ENCODE measurements around the gene ATP5F1A. TPM values are rescaled to one million over a fixed set of nuclear protein-coding genes. Genes with fewer than 3 reads are reported as not detected.

ATP5F1A gene
- total and polyA plus RNA-seq, 2 of the 4 experiments (the other 2 are of a cell fraction): 543 to 1,085 TPM

DNA sequence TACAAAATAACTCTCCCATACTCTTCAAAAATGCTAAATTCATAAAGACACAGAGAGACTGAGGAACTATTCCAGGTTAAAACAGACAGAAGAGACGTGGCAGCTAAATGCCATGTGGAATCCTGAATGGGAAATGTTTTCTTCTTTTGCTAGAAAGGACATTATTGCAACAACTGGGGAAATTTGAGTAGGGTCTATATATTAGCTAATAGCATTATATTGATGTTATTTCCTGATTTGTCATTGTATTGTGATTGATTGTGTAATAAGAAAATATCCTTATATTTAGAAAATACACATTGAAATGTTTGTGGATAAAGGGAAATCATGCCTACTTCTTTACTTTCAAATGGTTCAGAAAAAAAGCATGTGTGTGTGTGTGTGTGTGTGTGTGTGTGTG lies 49.5 kb downstream of the ATP5F1A start:
- Histone ChIP-seq H3K4me3 (ENCODE audit: insufficient read depth, low read depth, low read length) (no peak overlapping the region), H4K91ac (ENCODE audit: insufficient read depth, low read depth, low read length) (no peak overlapping the region), H4K20me1 (ENCODE audit: insufficient read depth, low read length) (peaks cover 6% of the 10 kb centered on the region; the same call in 1 of the 2 replicates), H2BK120ac (ENCODE audit: low read depth, low read length) (no peak overlapping the region), H3K4me2 (ENCODE audit: low read depth, low read length) (no peak overlapping the region), H3K18ac (ENCODE audit: low read depth, low read length) (no peak overlapping the region), H3K79me1 (ENCODE audit: low read depth in 1 of 2, low read length in 2 of 2) (peaks cover 13 to 36% of the 10 kb centered on the region in 2 experiments; a peak in 3 of 4 replicates), H3K36me3 (ENCODE audit: control insufficient read depth, insufficient read depth, low read length) (no peaks in the 10 kb centered on the region), H2AK9ac (replicated peaks; ENCODE audit: low read depth, low read length, poor library complexity) (no peak overlapping the region), H3K4me1 (ENCODE audit: control insufficient read depth, insufficient read depth, low read length) (peaks cover 5% of the 10 kb centered on the region), H4K8ac (ENCODE audit: low read depth in 2 of 2, low read length in 2 of 2) (no peak overlapping the region), H3K9ac (ENCODE audit: low read depth, low read length) (no peak overlapping the region), H2AK5ac (ENCODE audit: low read depth, low read length) (no peak overlapping the region), H2AFZ (replicated peaks; ENCODE audit: low read length, poor library complexity) (no peak overlapping the region), H2BK15ac (ENCODE audit: low read depth, low read length) (no peak overlapping the region), H3K9me3 (ENCODE audit: control insufficient read depth, insufficient read depth, low read length) (no peaks in the 10 kb centered on the region), H2BK5ac (ENCODE audit: low read depth, low read length, poor library complexity, severe bottlenecking) (no peak overlapping the region), H2BK20ac (ENCODE audit: low read depth, low read length) (no peak overlapping the region), H3K56ac (ENCODE audit: extremely low read depth, insufficient read depth, low read length) (no peak overlapping the region), H4K5ac (ENCODE audit: low read depth, low read length) (no peak overlapping the region), H3K27me3 (ENCODE audit: control insufficient read depth, insufficient read depth, low read length) (no peaks in the 10 kb centered on the region), H3K14ac (replicated peaks; ENCODE audit: low read depth, low read length) (no peak overlapping the region), H3K4ac (ENCODE audit: low read depth, low read length) (no peak overlapping the region), H3K23ac (ENCODE audit: low read depth, low read length) (no peak overlapping the region), H3K27ac (ENCODE audit: insufficient read depth, low read length) (no peak overlapping the region), H3K9me1 (ENCODE audit: insufficient read depth, low read length) (no peaks in the 10 kb centered on the region; the same call in none of the 2 replicates)
- TF ChIP-seq CHD1 (IDR thresholded peaks at IDR 0.05; ENCODE audit: low read depth, low read length): no peak
- no peak for TF ChIP-seq CEBPB (IDR thresholded peaks at IDR 0.05; ENCODE audit: low read depth, low read length)
- TF ChIP-seq, protein P1, sequence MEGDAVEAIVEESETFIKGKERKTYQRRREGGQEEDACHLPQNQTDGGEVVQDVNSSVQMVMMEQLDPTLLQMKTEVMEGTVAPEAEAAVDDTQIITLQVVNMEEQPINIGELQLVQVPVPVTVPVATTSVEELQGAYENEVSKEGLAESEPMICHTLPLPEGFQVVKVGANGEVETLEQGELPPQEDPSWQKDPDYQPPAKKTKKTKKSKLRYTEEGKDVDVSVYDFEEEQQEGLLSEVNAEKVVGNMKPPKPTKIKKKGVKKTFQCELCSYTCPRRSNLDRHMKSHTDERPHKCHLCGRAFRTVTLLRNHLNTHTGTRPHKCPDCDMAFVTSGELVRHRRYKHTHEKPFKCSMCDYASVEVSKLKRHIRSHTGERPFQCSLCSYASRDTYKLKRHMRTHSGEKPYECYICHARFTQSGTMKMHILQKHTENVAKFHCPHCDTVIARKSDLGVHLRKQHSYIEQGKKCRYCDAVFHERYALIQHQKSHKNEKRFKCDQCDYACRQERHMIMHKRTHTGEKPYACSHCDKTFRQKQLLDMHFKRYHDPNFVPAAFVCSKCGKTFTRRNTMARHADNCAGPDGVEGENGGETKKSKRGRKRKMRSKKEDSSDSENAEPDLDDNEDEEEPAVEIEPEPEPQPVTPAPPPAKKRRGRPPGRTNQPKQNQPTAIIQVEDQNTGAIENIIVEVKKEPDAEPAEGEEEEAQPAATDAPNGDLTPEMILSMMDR (conservative IDR thresholded peaks at IDR 0.05; ENCODE audit: low read depth, low read length): no peak
- no peak for TF ChIP-seq RFX5 (IDR thresholded peaks at IDR 0.05; ENCODE audit: low read depth, low read length)
- no peak for TF ChIP-seq MXI1 (IDR thresholded peaks at IDR 0.05; ENCODE audit: borderline replicate concordance, low read depth, low read length)
- no peak for TF ChIP-seq RAD21 (IDR thresholded peaks at IDR 0.05; ENCODE audit: low read length)
- TF ChIP-seq, protein P2, sequence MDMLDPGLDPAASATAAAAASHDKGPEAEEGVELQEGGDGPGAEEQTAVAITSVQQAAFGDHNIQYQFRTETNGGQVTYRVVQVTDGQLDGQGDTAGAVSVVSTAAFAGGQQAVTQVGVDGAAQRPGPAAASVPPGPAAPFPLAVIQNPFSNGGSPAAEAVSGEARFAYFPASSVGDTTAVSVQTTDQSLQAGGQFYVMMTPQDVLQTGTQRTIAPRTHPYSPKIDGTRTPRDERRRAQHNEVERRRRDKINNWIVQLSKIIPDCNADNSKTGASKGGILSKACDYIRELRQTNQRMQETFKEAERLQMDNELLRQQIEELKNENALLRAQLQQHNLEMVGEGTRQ (IDR thresholded peaks at IDR 0.05; ENCODE audit: low read depth, low read length): no peak
- TF ChIP-seq MAFK (IDR thresholded peaks at IDR 0.05; ENCODE audit: low read depth, low read length): no peak
- no peak for TF ChIP-seq BHLHE40 (IDR thresholded peaks at IDR 0.05; ENCODE audit: low read depth, low read length)
- no peak for TF ChIP-seq FOS (IDR thresholded peaks at IDR 0.05; ENCODE audit: low read depth, low read length)
- no peak for TF ChIP-seq NFE2L2 (IDR thresholded peaks at IDR 0.05; ENCODE audit: low read depth, low read length)
- TF ChIP-seq SMC3 (IDR thresholded peaks at IDR 0.05; ENCODE audit: low read depth, low read length): no peak
- TF ChIP-seq, protein P3, sequence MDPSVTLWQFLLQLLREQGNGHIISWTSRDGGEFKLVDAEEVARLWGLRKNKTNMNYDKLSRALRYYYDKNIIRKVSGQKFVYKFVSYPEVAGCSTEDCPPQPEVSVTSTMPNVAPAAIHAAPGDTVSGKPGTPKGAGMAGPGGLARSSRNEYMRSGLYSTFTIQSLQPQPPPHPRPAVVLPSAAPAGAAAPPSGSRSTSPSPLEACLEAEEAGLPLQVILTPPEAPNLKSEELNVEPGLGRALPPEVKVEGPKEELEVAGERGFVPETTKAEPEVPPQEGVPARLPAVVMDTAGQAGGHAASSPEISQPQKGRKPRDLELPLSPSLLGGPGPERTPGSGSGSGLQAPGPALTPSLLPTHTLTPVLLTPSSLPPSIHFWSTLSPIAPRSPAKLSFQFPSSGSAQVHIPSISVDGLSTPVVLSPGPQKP (IDR thresholded peaks at IDR 0.05; ENCODE audit: borderline replicate concordance, low read depth, low read length): no peak
- TF ChIP-seq RCOR1 (IDR thresholded peaks at IDR 0.05; ENCODE audit: insufficient replicate concordance, low read length): no peak
- ChIA-PET CTCF (no interaction called here), POLR2A (ENCODE audit: unreplicated experiment) (no interaction called here)
- intact Hi-C loops (cut with micrococcal nuclease) (loop anchor here (5.0 kb wide), 1 partner anchor 41 kb away; no protein-coding TSS in a partner anchor), dilution Hi-C loops (cut with HindIII; ENCODE audit: low sequenced_read_pairs, unreplicated experiment) (no loop called here), in situ Hi-C loops (cut with MboI; ENCODE audit: low sequenced_read_pairs) (no loop called here)
- ATAC-seq (ENCODE audit: low read depth): no peak
- DNase-seq: no peak
- no TSS peak for BruUV-seq (replicated peaks)
- no CpG with 5 or more reads among the region's 1 CpG for WGBS, 2 experiments (ENCODE audit: extremely low coverage in 2 of 2, insufficient read length in 1 of 2)

All from IMR-90 (cell line).